GM21529 (cell line): ENCODE results near the gene HSPA12B.

ENCODE experiments used
- ATAC-seq: cut with Tn5 transposase; IDR thresholded peaks from one replicate; pipeline ENCODE4 v1.9.1; 2021; ENCODE audit not compliant: unreplicated experiment

The HSPA12B gene

DNA sequence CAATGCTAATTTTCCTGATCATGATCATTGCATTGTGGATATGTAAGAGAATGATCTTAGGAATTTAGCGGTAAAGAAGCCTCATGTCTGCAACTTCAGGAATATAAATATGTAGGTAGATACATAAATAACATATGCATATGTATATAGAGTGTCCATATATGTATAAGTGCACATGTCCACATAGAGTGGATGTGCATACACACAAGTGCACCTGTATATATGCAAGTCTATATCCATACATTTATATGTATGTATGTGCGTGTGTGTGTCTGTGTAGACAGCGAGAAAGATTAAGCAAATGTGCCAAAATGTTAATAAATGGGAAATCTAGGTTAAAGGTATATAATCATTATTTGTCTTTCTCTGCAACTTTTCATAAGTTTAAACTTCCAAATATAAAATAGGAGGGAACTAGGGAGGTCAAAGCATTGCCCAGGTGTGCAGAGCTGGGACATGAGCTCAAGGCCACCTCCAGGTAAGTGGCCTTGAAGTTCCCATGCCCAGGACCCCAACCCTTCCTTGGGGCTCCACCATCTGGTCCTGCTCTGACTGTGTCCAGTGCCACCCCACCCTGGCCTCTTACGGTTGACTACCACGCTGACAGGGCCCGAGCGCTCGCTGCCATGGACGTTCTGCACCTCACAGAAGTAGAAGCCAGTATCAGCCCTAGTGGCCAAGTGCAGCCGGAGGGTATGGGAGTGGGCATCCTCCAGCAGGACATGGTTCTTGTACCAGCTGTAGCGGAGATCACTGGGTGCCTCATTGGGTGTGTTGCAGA is 29.7 kb upstream of the HSPA12B start:
- ATAC-seq, result no peak

DNA sequence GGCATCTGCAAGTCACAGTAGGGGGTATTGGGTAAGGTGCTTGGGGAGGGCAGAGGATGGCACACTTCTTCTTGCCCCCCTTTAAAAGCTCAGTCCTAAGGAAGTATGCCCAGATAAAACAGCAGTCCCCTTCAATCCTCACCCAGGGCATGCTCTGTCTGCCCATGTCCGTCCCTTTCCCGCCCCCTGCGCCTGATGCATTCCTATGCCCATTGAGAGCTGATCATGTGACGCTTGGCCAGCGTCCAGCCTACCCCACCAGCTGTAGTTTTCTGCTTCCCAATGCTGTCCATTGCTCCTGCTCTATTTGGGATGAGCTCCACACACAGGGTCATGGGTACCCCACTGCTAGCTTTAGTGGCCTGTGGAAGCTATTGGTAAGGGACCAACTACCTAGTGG is 28.4 kb upstream of the HSPA12B start:
- no peak for ATAC-seq

DNA sequence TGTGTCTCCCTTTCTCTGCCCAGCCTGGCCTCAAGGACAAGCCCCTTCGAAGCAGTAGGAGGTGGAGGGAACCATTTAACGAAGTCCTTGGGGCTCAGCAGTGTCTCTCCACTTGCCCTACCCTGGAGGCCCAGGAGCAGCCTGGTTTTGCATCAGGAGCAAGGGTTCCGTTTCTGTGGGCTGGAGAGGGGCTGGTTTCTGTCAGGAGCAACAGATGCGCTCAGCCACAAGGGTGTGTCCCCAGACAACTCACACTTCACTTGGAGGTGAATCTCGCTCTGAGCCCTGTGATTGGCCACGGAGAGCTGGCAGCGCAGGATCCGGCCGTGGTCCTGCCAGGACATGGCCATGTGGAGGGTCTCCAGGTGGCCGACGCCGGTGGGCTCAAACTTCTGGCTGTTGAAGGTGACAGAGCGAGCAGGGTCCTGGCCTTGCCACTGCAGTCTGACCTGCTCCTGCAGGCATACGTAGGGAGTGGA is 27.0 kb upstream of the HSPA12B start:
- ATAC-seq, result no peak

DNA sequence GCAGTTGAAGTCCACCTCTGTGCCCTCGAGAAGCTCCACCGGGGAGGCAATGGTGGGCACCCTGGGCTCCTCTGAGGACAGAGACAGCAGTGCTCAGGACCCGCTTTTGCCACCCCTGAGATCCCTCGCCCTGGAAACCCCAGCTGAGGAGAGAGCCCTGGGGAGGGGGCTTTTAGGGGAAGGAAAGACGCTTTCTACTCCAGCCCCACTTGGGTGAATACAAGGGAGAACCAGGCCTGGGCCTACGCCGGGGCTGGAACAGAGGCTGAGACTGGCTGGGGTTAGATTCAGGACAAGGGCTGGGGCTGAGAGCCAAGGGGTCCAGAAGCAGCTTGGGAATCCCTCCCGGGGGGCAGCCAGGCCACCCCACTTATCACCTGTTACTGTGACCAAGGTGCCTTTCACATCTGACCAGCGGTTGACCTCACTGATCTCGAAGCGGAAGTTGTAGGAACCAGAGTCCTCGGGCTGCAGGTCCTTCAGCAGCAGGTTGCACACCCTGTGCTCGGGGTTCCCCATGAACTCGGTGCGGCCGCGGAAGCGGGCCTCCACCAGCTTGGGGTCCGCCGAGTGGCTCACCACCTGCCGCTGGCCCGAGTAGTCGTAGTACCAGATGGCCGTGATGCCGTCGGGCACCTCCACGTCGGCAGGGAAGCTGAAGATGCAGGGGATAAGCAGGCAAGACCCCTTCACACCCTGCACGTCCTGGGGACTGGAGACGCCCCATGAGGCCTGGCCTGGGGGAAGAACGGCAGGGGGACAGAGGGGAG is 26.3 kb upstream of the HSPA12B start:
- ATAC-seq, result no peak

DNA sequence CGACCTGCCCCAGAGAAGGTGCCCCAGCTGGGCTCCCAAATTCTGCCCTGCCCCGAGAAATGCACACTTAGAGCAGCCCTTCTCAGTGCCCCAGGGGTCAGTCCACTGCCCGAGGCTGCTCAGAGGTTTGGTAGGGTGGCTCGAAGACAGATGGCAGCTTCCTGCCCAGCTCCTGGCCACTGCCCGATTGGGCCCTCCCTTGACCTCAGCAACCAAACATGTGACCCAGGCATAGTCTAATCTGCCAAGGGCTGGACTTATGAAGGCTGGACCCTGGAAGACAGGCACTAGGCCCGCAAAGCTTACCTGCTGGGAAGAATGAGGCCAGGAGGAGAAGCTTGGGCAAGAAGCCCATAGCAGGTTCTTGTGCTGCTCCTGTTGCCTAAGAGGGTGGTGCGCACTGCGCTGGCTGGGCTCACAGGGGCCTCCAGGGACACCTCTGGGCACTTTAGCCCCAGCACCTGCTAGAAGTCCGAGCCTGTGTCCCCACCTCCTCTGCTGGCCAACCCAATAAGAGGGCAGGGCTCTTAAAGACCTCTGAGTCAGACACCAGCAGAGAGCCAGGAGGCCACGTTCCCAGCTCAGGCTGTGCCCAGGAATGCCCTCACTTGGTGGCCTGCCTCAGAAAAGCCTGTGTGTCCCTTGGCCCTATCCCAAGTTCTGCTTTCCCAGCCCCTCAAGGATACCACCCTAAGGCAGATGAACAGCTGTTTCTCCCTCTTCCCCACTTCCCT is 25.5 kb upstream of the HSPA12B start:
- no peak for ATAC-seq

DNA sequence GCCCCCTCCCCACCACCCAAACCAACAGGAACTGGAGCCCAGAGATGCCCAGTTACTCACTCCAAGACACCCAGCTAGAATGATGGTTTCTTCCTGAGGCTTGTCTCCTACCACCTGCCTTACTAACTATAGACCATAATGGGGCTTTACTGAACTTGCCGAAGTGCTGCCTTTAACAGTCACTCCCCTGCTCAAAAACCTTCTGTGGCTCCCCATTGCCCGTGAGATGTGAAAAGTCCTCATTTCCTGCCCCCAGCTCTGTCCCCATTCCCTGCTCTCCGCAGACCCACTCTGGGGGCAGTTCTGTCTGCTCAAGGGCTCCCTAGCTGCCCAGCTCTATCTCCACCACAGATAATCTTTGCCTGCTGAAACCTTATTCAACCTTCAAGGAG is 25.0 kb upstream of the HSPA12B start:
- no peak for ATAC-seq

DNA sequence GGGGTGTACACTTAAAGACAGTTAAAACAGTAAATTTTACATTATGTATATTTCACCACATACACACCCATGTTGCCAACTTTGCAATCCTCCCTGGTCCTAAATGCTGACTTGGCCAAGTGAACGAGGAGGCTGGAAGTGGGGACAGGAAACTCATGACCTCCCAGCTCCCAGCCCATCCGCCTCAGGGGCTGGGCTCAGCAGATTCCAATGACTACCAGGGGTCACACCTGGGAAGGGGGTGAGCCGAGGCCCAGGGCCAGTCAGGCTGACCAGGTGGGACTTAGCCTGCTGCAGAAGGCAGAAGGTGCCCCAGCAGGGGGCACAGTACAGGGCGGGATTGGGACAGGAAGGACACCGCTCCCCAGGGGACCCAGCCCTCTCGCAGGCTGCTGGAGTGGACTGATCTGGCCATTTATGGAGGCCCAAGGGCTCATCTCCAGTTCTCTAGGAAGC is 22.4 kb upstream of the HSPA12B start:
- ATAC-seq, result no peak

DNA sequence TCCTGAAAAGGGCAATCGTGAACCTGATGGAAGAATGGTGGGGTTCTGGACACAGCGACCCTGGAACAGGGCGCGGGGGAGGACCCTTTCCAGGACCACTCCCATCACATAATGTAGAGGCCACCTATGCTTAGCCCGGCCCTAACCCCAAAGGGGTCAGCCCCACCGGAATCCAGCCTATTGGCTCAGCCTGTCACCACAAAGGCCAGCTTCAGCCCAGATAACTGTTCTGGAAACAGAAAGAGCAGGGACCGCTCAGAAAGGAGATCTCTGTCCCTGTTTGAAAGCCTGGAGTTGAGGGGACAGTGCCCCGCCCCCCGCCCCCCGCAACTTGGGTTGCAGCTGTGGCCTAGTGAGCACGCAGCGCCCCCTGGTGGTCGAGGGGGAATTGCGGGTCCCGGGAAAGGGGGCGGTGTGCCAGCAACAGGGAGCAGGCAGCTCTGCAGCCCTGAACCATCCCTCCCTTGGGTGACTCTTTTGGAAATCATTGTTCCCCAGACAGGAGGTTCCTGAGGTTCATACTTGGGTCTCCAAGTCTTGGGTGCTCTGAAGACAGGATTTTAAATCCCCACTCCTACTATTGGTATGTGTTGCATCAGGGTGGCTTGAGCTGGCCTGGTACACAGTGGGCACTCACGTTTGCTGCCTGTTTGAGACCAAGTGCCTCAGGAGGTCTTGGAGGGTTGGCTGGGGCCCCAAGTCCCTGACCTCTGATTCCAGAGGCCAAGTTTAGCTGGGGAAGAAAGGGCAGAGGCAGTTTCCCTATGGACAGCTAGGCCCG is 21.6 kb upstream of the HSPA12B start:
- no peak for ATAC-seq

DNA sequence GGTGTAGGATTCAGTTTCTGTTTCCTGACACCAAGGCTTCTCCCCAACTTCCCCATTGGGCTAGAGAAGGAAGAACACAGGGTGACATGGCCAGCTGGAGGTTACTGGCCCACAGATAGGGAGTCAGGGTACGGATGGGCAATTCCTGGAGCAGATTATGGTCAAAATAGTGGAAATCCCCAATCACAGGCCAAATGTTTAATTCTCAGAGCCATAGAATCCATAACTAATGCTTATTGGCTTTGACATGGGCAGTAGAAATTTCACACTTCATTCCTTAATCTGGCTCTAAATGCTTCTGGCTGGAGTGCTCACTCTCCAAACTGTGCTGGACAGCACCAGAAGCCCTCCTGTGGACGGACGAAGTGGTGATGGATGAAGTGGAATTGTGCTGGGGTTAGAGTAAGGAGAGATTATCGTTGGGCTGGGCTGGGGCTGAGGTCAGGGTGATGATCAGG is 21.0 kb upstream of the HSPA12B start:
- ATAC-seq, result no peak

DNA sequence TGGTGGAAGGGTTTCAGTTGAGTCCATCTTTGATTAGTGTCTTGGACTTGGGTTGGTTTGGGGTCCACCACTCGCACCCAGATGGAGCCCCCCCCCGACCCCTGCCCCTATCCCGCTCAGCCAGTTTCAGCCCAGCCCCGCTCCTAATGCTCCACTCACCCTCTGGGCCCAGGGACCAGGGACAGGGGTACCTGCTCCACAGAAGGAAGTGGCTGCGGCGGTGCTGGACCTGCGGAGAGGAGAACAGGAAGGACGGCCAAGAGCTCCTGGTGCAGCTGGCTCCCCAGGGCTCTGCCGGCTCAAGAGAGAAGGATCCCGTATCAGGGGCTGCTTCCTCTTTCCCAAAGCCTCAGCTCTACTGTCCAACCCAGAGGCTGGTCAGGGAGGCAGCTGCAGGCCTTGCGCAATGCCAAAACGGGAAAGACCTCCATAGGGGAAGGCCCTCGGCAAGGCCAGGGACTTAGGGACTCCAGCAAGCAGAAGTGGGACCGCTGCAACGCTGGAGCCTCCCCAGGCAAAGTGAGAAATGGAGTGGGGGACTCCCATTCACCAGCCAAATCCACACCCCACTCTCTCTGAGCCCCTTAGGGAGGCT is 20.1 kb upstream of the HSPA12B start, which contains the start of gene SIGLEC1:
TSS of gene SIGLEC1 (minus strand) at position 322 of the 595 bp plus-strand sequence. CDS start 5,472 bp downstream, outside the sequence.
- ATAC-seq, result no peak

DNA sequence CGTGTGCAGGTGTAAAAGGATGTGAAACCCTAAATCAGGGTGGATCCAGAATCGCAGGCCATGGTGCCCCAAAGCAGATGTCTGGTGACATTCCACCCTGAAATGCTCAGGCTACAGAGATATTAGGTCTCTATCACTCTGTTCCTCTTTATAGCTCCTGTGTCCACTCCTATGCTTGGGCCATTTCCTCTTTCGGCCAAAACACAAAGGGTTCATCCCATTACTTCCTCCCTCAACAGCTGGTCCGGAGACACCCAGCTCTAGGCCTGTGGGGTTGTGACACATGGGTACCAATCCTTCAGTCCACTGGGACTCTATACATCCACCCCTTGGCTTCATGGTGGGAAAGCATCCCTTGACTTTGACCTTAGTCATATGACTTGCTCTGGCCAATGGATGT is 18.4 kb upstream of the HSPA12B start:
- no peak for ATAC-seq

DNA sequence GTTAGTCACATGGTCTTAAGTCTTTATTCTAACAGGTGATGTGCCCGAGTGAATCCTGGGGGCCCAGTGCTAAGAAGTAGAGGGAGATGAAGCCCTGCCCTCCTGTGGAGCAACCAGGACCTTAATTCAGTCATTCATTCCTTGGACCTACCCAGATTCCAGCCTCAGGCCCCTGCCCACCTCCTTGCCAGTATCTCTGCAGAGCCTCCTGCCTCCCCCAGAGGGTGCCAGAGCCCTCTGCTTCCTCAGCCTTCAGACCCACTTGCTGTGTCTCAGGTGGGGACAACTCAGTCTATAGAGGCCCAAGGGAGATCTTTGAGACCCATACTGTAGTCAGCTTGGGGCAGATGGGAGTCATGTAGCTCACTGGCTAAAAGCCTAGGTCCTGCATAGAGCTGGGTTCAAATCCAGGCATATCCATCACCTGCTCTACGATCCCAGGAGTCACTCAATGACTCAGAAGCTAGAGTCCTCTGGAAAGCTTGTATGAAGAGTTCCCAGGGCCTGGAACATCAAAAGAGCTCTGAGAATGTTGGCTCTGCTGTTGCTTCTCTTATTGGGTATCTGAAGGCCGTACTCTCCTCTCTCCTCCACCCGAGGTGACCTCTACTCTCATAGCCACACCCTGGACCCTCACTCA is 16.2 kb upstream of the HSPA12B start:
- ATAC-seq, result no peak

DNA sequence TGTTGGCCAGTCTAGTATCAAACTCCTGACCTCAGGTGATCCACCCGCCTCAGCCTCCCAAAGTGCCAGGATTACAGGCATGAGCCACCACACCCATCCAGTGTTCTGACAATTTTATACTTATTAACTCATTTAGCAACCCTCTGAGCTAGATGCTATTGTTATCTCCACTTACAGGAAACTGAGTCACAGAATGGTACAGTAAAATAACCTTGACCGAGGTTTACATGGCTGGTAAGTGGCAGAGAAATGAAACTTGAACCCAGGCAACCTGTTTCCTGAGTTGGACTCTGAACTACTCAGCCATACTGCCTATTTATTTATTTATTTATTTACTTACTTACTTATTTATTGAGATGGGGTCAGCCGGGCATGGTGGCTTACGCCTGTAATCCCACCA is 13.4 kb upstream of the HSPA12B start:
- ATAC-seq, result no peak

DNA sequence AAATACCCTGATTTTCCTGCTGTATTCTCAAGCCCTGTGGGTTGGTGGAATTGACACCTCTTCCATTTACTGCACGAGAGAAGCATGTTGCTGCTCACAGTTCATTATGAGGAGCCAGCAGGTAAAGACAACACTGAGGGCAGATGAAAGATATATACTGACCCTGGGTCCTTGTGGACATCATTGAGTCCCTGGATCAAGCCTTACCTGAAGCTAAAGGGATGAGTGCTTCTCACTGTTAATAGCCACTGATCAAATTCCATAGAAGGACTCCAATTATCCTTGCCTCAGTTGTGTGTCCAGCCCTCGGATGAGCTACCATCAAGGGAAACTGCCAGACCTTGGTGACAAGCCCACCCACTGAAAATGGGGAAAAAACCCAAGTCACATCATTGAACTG is 12.4 kb upstream of the HSPA12B start:
- ATAC-seq, result no peak

DNA sequence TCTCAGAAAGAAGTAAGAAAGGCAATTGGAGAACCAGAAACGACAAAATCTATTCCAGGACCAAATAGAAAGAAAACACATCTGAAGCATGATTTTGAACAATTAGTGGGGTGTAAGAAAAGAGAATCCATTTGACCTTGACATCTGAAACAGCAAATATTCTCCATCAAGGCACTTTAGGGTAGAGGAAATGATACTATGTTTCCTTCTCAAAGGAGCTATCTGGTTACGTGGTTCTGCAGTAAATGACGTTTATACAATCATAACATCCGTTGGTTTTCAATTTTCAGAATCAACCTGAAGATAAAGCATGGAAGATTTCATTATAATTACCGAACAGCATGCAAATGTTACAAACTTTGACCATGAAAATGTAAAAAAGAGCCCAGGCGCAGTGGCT is 11.9 kb upstream of the HSPA12B start:
- no peak for ATAC-seq

DNA sequence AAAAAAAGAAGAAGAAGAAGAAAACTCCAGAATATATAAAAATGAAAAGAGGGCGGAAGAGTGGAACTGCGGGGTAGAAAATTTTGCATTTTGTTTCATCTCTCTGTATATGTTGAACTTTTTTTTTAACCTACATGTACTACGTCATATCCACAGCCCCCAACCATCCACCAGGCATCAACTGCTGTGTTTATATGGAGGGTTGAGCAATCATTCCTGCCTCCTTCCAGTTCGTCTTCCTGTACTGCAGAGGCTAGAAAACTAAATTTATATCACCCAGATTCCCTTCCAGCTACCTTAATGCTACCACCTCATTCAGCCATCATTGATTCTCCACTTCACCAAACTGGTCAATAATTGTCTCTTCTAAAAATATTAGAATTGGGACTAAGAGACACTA is 10.6 kb upstream of the HSPA12B start:
- no peak for ATAC-seq

DNA sequence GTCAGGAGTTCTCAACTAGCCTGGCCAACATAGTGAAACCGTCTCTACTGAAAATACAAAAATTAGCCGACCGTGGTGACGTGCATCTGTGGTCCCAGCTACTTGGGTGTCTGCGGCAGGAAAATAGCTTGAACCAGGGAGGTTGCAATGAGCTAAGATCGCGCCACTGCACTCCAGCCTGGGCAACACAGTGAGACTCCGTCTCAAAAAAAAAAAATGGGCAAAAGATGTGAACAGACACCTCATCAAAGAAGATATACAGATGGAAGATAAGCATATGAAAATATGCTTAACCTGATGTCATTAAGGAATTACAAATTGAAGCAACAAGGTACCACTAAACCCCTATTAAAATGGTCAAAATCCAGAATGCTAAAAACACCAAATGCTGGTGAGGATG is 9.2 kb upstream of the HSPA12B start:
- ATAC-seq, result no peak

DNA sequence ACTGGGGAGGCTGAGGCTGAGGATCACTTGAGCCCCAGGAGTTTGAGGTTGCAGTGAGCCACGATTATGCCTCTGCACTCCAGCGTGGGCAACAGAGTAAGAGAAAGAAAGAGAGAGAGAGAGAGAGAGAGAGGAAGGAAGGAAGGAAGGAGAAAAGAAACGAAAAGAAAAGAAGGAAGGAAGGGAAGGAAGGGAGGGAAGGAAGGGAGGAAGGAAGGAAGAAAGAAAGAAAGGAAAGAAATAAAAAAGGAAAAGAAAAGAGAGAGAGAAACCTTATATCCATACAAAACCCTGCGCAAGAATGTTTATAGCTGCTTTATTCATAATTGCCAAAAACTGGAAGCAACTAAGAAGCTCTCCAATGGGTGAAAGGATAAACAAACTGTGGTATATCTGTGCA is 8.1 kb upstream of the HSPA12B start:
- no peak for ATAC-seq

DNA sequence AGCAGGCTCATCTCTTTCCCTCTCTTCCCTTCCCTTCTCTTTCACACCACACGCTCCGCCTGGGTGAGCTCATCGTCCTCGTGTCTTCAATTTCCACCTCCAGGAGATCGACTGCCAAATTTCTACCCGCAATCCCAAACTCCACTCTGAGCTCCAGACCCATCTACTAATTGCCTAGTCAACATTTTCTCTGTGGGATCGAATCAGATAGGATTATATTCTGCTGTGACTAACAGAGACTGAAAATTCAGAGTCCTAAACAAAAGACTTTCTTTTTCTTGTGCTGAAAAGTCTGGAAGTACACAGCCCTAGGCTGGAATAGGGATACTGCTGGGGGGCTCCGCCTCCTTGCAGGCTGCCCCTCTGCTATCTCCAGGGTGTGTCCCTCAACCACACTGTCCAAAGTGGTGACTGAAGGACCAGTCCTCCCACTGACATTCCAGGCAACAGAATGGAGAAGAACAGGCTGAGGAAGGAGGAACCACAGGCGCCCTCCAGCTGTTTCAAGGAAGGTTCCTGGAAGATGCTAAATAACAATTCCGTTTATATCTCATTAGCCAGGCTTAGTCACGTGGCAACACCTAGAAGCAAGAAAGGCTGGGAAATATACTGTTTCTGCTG is 5.0 kb upstream of the HSPA12B start:
- ATAC-seq, result no peak
